Activated CD8-positive, alpha-beta memory T cell treated with anti-CD3 and anti-CD28 coated beads, Interleukin-2, amount 50 U/mL, for 1 hour (primary cell): ENCODE measurements around the gene KREMEN1.

Experiments used
- DNase-seq: peaks from one replicate; pipeline ENCODE4 v3.0.0-alpha.2; 2020; ENCODE audit errors: extremely low read depth

The KREMEN1 gene

DNA sequence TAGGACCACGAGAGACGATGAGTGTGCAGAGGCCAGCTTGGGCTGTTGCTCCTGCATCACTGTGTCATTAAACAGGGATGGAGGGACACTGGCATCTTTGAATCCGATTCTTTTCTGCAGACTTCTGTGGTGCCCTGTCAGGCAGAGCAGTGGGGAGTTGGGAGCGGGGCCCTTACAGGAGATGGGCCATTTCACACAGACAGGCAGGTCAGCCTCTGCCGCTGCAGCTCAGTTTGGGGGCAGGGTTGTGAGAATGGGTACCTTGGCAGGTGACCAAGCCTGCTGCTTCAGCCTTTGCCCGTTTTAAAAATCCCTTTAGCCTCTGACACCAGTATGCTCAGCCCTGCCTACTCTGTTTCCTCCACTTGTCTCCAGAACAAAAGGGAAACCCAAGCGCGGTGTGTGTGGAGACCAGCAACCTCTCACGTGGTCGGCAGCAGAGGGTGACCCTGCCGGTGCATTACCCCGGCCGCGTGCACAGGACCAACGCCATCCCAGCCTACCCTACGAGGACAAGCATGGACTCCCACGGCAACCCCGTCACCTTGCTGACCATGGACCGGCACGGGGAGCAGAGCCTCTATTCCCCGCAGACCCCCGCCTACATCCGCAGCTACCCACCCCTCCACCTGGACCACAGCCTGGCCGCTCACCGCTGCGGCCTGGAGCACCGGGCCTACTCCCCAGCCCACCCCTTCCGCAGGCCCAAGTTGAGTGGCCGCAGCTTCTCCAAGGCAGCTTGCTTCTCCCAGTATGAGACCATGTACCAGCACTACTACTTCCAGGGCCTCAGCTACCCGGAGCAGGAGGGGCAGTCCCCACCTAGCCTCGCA is 23.8 kb upstream of the KREMEN1 start:
- DNase-seq = no peak

DNA sequence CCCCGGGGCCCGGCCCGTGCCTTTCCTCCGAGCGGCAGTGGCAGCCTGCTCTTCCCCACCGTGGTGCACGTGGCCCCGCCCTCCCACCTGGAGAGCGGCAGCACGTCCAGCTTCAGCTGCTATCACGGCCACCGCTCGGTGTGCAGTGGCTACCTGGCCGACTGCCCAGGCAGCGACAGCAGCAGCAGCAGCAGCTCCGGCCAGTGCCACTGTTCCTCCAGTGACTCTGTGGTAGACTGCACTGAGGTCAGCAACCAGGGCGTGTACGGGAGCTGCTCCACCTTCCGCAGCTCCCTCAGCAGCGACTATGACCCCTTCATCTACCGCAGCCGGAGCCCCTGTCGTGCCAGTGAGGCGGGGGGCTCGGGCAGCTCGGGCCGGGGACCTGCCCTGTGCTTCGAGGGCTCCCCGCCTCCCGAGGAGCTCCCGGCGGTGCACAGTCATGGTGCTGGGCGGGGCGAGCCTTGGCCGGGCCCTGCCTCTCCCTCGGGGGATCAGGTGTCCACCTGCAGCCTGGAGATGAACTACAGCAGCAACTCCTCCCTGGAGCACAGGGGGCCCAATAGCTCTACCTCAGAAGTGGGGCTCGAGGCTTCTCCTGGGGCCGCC is 23.1 kb upstream of the KREMEN1 start:
- no peak for DNase-seq

DNA sequence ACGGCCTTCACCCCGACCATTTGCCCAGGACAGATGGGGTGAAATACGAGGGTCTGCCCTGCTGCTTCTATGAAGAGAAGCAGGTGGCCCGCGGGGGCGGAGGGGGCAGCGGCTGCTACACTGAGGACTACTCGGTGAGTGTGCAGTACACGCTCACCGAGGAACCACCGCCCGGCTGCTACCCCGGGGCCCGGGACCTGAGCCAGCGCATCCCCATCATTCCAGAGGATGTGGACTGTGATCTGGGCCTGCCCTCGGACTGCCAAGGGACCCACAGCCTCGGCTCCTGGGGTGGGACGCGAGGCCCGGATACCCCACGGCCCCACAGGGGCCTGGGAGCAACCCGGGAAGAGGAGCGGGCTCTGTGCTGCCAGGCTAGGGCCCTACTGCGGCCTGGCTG is 22.4 kb upstream of the KREMEN1 start:
- DNase-seq = no peak

DNA sequence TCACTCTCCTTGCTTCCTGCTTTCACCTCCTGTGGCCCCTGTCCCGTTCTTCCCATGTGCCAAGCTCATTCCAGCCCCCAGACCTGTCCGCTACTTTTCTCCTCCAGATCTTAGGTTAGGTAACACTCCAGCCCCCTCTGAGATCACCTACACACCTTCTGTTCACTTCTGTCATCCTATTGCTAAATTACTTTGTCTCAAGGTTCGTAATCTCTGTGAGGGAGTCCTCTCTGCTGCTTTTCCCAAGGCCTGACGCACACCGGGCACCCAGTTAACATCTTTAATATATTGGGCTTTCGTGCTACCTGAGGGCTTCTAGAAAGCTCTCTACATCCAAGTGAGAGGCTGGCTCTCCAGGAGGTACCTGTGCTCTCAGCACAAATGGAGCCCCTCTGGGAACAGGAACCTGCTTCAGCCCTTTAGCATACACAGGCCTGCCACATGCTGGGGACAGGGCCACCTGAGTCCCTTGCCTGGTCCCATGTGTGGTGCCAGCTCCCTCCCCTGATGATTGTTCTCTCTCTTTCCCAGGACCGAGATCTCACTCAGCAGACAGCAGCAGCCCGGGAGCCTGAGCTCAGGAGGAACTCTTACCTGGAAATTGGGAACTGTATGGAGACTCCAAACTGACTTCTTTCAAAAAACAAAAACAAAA is 19.7 kb upstream of the KREMEN1 start:
- no peak for DNase-seq

DNA sequence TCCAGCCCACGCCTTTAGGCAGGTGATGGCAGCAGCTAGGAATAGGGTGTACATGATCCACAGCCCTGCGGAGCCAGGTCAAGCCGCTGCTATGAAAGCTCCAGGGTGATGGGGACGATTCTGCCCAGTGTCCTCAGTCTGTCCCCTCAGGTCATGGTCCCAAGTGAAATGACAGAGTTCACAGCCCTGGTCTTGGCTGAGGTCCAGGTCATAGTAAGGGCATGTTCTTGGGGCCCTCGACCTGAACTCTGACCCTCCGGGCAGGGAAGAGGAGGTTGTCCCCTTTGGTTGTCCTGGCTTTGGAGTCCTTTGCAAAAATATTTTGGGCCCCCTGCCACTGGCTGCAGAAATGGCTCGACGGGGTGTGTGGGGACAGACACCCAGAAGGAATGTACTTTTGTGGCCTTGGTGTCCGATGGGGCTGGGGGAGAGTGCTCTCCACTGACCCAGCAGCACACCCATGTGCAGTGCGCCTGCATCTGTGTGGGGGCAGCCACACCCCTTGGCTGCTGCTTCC is 18.5 kb upstream of the KREMEN1 start:
- DNase-seq = no peak

DNA sequence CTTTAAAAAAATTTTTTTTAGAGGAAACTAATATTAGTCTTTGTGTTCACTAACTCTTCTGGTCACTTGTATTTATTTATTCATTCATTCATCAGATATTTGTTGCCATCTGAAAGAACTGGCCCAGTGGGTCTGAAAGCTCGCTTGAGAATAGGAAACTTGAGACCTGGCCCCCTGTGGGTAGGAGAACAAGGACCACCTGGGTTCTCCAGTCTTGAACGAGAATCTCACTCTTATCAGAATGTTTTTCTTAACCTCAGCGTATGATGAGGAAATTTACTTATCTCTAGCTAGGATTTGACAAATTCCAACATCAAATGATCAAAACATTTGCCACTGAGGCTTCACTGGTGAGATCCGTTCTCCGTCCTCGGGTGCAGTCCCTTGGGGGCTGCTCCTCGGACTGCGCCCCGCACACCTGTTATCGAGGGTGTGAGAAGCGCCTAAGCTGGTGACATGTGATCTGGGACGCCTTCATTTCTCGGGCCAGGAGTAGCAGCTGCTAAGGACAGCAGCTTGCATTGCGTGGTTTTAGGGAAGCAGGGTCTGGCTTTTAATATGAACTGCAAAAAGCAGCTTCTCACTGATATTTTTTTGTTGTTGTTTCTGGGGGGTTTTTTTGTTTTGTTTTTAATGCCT is 17.5 kb upstream of the KREMEN1 start:
- no peak for DNase-seq

DNA sequence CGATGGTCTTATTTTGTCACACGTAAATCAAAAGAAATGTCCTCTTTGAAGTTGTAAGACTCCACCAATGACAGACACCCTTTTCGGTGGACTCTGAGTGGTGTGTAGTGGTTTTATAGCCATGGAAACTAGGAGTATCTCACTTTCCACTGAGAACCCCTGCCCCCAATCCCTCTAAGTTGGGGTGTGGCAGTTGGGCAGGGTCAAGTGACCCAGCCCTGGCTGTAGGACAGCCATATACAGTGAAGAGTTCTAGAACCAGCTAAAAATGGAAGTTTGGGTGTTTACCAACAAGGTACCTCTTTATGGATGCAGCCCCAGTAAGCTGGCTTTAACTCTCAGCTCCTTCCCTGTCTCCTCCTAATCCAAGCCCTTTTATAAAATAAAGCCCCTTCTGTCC is 16.4 kb upstream of the KREMEN1 start:
- DNase-seq = no peak

DNA sequence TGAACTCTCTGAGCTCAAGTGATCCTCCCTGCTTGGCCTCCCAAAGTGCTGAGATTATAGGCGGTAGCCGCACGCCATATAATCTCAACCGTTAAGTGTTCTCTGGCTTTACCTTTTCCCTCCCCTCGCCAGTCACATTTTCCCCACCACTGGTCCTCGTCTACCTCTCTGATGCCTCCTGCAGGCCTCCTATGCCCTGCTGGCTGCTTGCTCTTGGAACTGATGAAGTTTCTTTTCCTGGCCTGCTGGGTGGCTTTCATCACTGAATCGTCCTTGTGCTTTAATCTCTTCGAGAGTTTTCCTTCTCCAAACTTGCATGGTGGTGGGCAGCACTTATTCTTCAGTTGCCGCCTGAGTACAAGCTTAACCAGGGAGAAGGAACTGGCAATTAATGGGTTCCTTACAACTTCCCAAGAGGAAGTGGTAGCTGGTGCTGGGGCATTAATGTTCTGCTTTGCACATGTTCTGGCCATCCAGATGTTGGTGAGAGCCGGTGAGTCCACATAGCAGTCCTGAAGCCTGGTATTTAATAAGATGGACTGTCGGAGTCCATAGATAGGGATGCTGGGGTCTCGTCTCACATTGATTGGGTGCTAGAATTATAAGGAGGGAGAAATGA is 12.5 kb upstream of the KREMEN1 start:
- DNase-seq = no peak

DNA sequence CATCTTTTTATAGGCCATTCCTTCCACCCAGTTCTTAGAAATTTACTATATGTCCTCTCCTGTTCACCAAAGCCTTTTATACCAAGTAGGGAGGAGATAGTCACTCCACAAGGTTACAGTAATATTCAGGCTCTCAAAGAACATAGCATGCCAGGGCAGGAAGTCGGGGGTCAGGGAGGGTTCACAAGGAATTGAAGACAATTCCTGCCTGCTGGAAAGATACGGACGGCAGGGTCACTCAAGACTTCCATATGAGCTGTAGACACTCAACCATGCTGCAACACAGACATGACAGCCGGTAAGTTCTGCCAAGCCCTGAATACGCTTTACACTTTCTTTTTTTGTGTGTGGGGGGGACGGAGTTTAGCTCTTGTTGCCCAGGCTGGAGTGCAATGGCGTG is 11.9 kb upstream of the KREMEN1 start:
- no peak for DNase-seq

DNA sequence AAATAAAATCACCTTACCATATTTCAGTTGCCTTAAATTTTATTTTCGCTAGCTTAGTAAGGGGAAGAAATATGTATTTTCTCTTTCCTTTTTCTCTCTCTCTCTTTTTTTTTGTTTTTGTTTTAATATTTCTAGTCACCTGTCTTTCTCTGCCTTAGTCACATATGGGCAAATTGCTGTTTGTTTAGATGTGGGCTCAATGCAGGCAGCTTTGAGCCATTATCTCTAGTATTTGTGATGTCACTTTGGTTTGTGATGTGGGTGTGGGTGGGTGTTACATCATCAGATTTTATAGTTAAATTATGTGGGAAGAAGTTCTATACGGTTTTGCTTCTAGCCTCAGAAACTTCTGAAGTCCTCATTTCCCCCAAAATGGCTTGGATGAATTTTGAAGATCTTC is 11.1 kb upstream of the KREMEN1 start, which contains the start of gene C22orf31:
C22orf31 (minus strand) TSS at position 59 of the 400 bp plus-strand sequence; CDS start at position 20, 39 bp downstream.
- DNase-seq = no peak

DNA sequence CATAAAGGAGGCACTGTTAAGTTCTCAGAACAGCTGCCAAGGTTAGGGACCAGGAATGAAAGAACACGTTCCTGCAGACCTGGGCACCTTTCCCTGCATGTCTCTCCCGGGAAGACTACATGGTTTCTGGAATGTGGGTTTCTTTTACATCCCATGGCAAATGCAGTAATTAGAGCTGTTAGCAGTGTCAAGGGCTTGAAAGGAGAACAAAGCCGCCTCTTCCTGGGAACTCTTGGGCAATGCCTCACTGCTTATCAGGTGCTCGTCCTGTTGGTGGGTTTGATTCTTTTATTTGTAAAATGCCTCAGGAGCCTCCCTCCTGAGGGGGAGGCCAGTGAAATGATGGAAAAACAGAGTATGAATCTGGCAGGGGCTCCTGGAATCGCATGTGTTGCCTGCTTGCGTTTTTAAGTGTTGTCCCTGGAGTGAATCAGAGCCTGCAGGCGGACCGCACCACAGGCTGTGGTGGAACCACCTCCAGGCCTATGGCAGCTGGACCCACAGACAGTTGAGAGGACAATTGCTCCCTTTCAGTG is 10.5 kb upstream of the KREMEN1 start:
- no peak for DNase-seq

DNA sequence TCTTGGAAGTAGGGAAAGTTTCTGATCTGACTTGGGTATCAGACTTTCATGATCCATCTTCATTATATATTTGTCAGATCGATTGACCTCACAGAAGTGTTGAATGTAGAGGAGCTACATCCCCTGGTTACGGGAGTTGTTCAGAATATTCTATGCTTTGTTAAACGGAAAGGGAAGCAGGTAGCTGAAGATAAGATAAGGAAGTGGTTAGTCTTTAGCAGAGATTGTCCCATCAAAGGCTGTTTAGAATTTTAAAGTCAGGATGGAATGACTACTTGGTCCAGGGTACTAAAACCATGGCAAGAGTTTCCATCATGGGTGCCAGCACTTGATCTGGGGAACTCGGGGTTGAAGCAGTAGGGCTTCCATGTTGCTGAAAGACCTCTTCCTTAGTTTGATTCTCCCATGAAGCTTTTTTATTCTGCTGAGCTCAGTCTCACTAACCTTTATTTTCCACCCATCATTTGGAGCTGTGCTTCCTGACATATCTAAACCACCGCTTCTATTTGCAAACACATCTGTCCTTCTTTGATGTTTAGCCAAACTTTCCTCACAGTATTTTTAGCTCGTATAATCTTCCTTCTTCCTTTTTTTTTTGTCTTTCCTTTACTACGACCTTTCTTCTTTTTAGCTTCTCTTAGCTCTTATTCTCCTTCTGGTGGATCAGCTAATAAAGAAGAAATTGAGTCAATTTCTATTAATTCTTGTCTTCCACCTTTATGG is 7.2 kb upstream of the KREMEN1 start:
- no peak for DNase-seq

DNA sequence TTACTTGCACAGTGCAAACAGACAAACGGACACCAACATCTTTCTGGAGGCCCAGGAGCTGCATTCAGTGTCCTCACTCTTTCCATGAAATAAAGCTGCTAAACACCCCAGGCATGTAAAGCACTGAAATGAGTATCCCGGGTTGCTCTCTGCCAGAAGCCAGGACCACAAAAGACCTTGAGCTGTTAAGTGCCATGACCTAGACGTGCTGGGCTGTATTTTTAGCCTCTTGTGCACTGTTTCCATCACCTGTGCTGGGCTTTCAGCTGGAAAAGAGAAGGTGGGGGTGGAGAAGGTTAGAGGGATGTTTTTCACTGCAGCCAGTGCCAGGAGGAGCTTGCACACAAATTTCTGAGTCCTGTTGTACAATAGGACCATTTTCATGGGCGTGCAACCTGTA is 3.4 kb upstream of the KREMEN1 start:
- no peak for DNase-seq

DNA sequence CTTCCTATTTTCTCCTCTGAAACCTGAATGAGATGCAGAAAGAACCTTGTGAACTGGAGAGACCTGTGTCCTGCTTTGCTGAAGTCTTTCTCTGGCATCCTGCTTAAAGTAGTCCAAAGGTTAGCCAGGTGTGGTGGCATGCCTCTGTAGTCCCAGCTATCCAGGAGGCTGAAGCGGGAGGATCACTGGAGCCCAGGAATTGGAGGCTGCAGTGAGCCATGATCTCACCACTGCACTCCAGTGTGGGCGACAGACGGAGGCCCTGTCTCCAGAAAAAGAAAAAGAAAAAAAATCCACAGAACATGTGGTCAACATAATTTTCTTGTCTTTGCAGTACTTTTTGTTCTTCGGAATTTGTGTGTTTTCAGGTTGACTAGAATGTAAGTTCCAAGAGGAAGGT is 2.3 kb upstream of the KREMEN1 start:
- no peak for DNase-seq

DNA sequence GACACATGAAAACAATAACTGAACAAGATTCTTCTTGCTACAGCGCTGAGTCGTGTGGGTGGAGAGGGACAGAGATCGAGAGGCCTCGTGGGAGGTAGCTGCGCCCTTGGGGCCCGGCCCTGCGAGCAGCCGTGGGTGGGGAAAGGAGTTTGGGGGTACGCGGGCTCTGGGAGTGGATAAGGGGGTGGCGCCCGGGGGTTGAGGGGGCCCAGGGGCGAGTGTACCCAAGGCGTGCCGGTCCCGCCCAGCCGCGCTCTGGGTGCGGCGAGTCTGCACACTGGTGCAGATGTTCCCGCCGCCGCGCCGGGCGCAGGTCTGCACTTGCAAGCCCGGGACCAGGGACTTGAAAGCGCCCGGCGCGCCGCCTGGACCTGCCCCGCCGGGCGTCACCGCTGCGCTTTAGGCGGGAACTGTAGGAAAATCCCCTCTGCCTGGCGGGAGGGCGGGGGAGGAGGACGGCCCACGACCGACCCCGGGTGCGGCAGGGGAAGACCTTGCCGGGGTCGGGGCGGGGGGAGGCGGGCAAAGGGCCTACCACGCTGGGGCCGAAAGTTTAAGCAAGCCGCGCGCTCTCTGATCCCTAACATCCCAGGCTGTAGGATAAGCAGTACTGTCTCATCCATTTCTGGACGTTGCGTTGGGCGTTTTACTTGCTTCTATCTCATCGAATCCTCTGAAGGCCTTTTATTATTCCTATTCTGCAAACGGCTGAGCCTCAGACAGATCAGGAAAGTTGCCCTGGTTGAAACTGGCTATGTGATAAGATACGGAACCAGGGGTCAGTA is 1.4 kb upstream of the KREMEN1 start:
- DNase-seq = no peak

DNA sequence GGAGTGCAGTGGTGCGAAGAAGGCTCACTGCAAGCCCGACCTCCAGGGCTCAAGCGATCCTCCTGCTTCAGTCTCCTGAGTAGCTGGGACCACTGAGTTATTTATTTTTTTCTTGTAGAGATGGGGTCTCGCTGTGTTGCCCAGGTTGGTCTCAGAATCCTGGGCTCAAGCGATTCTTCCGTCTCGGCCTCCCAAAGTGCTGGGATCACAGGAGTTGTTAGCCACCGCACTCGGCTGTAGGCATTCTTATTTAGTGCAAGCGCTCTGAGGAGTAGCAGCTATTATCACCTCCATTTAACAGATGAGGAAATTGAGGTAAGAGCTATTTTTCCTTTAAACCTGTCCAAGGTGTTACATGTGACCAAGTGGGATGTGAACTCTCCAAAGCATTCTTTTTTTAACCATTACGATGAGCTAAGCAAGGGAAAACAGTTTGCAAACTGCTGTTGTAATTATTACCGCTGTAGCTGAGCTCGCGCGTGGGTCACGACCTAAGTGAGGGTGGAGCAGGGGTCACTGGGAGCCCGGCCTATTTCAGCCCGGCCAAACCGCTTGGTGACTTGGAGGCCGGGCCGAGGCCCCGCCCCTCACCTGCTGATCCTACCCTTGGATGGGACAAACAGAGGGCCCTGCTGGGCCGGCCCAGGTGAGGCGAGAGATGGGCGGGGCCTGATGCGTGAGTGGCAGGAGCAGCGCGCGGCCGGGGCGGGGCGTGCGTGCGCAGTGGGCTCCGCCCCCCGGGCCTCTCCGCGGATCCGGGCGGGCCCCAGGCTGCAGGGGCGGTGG is 449 bp upstream of the KREMEN1 start:
- DNase-seq = peak; percentile 27

DNA sequence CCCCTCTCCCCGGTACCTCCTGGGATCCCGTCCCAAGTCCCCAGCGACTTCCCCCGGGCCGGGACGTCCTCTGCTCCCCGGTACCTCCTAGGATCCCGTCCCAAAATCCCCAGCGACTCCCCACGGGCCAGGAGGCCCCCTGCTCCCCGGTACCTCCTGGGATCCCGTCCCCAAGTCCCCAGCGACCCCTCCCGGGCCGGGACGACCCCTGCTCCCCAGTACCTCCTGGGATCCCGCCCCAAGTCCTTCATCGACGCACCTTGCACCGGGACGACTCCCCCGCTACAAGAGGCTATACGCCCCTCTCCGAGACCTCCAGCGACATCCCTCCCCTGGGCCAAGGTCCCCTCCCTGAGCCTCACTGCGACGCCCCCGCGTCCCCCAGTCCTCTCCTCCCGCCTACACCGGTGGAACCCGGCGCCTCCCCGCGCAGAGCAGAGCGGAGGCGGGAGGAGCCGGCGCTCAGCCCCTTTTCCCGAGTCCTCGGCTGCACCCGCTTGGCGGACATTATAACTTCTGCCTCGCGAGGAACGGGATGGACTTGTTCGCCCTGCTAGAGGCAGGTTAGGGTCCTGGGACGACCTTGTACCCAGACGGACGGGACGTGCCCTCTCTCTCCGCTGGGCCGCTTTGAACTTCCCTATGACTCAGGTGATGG is 912 bp downstream of the KREMEN1 start:
- no peak for DNase-seq

DNA sequence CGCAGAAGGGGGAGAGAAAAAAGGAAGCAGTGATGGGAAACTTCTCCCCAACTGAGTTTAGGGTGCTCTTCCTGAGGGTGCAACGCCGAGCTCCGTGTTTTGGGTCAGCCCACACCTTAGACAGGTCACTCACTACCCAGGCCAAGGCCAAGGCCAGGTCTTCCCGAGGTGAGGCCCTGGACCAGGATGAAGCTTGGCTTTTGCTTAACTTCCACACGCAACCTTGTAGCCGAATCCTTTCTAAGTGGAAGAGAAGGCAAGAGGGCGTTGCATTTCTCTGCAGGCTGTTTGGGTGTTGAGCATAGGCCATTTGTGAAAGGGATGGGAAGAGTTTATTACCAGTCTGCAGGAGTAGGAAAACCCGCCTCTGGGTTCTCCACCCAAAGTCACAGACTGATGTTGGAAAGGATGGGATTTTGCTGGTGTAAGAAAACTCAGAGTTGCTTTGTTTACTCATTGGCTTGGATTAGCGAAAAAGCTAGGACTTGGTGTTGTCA is 1.5 kb downstream of the KREMEN1 start:
- no peak for DNase-seq
